WERI-Rb-1 (cell line): ENCODE data around the gene TRPM6.
"Not testable (repeated sequence)": the region's sequence is repeated elsewhere in the genome, so short reads cannot be mapped to it uniquely, and the experiment has no call there.

Experiments
- DNase-seq: peaks from one replicate; pipeline ENCODE4 v3.0.0-alpha.2; 2020
- H3K27ac ChIP-seq: fragments of 250-450 bp; sonication (Bioruptor Pico); 2 replicates; pipeline ENCODE4 v1.5.1; 2020; ENCODE audit warnings: mild to moderate bottlenecking, moderate library complexity
- H3K27me3 ChIP-seq: fragments of 250-450 bp; sonication (Bioruptor Pico); 2 replicates; pipeline ENCODE4 v1.5.1; 2021; ENCODE audit warnings: mild to moderate bottlenecking, low read depth, moderate library complexity; ENCODE audit not compliant: insufficient read depth, severe bottlenecking
- H3K36me3 ChIP-seq: fragments of 250-450 bp; sonication (Bioruptor Pico); 2 replicates; pipeline ENCODE4 v1.5.1; 2020; ENCODE audit warnings: mild to moderate bottlenecking, moderate library complexity
- H3K4me3 ChIP-seq: 2 replicates; pipeline ENCODE4 v1.5.1; 2011; ENCODE audit warnings: low read depth, mild to moderate bottlenecking, control low read depth, low read length
- H3K9me3 ChIP-seq: fragments of 250-450 bp; sonication (Bioruptor Pico); 2 replicates; pipeline ENCODE4 v1.5.1; 2021; ENCODE audit warnings: mild to moderate bottlenecking, moderate library complexity; ENCODE audit not compliant: severe bottlenecking
- TF ChIP-seq, protein P1 (sequence below): IDR thresholded peaks from 2 replicates; pipeline ENCODE4 v1.5.1; 2011; ENCODE audit warnings: low read depth, mild to moderate bottlenecking, control low read depth, inconsistent platforms, low read length

The TRPM6 gene

DNA sequence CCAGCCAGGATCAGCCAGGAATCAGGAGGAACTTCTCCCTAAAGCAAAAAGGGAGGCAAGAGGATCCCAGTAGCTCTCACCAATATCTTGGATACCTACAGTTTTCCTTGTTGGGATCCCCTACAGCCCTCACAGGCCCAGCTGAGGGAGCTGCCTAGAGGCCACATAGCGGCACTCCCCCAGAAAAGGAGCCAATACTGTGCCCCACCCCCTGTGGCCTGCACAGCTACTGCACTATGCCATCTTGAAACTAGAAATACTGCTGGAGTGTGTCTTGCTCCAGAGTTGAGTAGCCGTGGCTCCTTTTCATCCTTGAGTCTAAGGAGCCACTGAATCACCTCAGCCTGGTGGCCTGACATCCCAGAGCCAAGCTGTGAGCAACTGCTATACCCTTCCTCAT is 22.3 kb upstream of the TRPM6 start:
- DNase-seq: no peak
- Histone ChIP-seq H3K27me3 (no peaks in the 10 kb centered on the region), H3K36me3 (no peaks in the 10 kb centered on the region), H3K27ac (no peak overlapping the region), H3K4me3 (no peak overlapping the region), H3K9me3 (no peaks in the 10 kb centered on the region)
- TF ChIP-seq, protein P1, sequence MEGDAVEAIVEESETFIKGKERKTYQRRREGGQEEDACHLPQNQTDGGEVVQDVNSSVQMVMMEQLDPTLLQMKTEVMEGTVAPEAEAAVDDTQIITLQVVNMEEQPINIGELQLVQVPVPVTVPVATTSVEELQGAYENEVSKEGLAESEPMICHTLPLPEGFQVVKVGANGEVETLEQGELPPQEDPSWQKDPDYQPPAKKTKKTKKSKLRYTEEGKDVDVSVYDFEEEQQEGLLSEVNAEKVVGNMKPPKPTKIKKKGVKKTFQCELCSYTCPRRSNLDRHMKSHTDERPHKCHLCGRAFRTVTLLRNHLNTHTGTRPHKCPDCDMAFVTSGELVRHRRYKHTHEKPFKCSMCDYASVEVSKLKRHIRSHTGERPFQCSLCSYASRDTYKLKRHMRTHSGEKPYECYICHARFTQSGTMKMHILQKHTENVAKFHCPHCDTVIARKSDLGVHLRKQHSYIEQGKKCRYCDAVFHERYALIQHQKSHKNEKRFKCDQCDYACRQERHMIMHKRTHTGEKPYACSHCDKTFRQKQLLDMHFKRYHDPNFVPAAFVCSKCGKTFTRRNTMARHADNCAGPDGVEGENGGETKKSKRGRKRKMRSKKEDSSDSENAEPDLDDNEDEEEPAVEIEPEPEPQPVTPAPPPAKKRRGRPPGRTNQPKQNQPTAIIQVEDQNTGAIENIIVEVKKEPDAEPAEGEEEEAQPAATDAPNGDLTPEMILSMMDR: no peak

DNA sequence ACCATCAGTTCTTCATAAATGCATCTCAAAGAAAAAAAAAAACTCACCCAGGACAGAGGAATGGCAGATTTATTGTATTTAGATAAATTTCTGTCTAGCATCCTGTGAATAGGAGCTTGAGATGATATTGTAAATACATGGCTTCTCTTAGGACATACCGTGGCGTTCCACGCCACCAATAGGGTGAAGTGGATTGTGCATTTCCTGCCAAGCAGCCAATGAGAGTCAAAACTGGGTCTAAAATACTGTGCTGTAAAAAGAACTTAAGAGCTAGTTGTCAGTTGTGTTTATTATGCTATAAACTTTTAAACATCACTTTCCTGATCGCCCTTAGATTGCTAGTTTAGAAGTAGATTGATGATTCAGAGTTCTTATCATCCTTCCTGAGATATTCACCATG is 20.9 kb upstream of the TRPM6 start:
- Histone ChIP-seq H3K27me3 (no peaks in the 10 kb centered on the region), H3K4me3 (no peak overlapping the region), H3K27ac (no peak overlapping the region), H3K36me3 (no peaks in the 10 kb centered on the region), H3K9me3 (no peaks in the 10 kb centered on the region)
- DNase-seq: no peak
- TF ChIP-seq, protein P1: no peak

DNA sequence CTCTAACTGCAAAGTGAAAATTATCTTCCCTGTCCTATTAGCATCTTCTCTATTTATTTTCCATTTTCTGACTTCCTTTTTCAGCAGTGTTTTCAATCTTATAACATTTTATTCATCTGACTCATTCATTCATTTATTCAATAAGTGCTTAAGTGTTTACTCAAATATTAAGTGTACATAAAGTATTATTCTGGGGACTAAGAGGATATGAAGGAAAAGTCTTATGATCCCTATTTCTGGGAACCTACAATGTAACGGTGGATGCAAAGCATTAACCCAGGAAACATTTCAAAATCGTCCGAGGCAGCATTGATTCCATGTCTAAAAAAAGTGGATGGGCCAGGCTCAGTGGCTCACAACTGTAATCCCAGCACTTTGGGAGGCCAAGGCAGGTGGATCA is 19.4 kb upstream of the TRPM6 start:
- TF ChIP-seq, protein P1: no peak
- H3K9me3 ChIP-seq: no peaks in the 10 kb centered on the region
- H3K4me3 ChIP-seq: no peak overlapping the region
- H3K27ac ChIP-seq: no peak overlapping the region
- H3K27me3 ChIP-seq: no peaks in the 10 kb centered on the region
- H3K36me3 ChIP-seq: no peaks in the 10 kb centered on the region
- DNase-seq: no peak

DNA sequence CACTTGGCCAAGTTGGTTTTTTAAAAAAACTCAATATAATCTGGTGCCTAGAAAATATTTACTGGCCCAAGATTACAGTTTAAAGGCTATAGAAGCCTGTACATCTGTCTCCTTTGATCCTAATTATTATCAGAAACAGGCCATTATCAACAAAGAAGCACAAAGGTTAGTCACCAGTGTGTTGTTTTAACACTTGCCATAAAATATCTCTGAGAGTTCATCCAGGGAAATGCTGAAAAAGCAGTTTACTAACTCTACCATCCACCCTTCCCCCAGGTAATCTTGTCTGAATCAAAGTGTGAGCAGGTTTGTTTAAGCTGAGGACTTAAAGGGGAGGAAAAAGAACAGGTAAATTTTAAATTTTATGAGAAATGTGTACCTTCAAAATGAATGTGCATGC is 13.3 kb upstream of the TRPM6 start:
- no peak overlapping the region for H3K27ac ChIP-seq
- TF ChIP-seq, protein P1: no peak
- no peaks in the 10 kb centered on the region for H3K27me3 ChIP-seq

DNA sequence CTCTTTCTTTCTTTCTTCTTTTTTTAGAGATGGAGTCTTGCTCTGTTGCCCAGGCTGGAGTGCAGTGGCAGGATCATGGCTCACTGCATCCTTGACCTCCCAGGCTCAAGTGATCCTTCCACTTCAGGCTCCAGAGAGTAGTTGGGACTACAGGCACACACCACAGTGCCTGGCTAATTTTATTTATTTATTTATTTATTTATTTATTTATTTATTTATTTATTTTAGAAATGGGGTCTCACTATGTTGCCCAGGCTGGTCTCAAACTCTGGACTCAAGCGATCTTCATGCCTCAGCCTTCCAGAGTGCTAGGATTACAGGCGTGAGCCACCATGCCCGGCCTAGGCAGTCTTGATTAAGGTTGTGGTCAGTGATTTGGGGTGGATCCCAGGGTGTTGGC is 728 bp upstream of the TRPM6 start:
- H3K9me3 ChIP-seq, H3K27me3 ChIP-seq, H3K27ac ChIP-seq, H3K4me3 ChIP-seq, H3K36me3 ChIP-seq, DNase-seq: not testable (repeated sequence)

More for the DNA sequence above, 13.3 kb upstream of the TRPM6 start:
- DNase-seq: no peak
- no peaks in the 10 kb centered on the region for H3K36me3 ChIP-seq
- no peaks in the 10 kb centered on the region for H3K9me3 ChIP-seq
- no peak overlapping the region for H3K4me3 ChIP-seq

DNA sequence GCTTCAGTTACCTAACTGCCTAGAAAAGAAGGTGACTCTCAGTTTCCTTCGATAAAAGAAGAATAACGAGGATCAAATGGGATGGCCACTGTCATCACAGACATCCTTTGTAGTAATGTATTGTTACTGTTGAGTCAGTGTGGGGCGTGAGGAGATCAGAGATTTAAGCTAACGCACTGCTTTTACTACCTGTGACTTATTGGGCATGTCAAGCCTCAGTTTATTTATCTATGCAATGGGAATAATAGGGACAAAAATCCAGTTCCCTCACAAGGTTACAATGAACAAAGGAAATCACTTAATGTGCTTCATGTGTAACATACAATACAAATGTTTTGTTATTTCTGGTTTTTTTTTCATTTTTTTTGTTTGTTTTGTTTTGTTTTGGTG is 255 bp upstream of the TRPM6 start:
- H3K9me3 ChIP-seq: peaks cover 2% of the 10 kb centered on the region
- H3K27ac ChIP-seq: peak overlapping the region; percentile 75; the same call in 1 of the 2 replicates
- TF ChIP-seq, protein P1: no peak
- H3K27me3 ChIP-seq: no peaks in the 10 kb centered on the region
- no peak for DNase-seq
- H3K36me3 ChIP-seq: no peaks in the 10 kb centered on the region
- peak overlapping the region; percentile 86 for H3K4me3 ChIP-seq
